Cardiac fibroblast (primary cell): ENCODE measurements around the gene TMEM14A.
"Not testable (repeated sequence)": the region's sequence is repeated elsewhere in the genome, so short reads cannot be mapped to it uniquely, and the experiment has no call there.

Experiments used
- DNase-seq, 2 donors: peaks; one replicate each; pipeline versions ENCODE4 v3.0.0 to v3.0.0-alpha.2; 2010; ENCODE audit warnings: low read depth in 2 of 2
- H3K4me3 ChIP-seq, 2 donors: replicated peaks in 1 of 2; 1 replicate in 1 of 2; 2 replicates in 1 of 2; pipeline ENCODE4 v1.5.1; 2011; ENCODE audit warnings: low read depth in 2 of 2, low read length in 2 of 2, mild to moderate bottlenecking in 2 of 2, moderate library complexity in 1 of 2
- CTCF ChIP-seq: IDR thresholded peaks from one replicate; pipeline ENCODE4 v1.5.1; 2011; ENCODE audit warnings: low read depth, mild to moderate bottlenecking, low read length, inconsistent platforms

TMEM14A gene

GRCh38 chr6:52671676-52672075 lies 763 bp downstream of the TMEM14A start:
- H3K4me3 ChIP-seq = peak overlapping the region; percentile 74 to 77
- no peak for DNase-seq
- no peak for TF ChIP-seq CTCF

DNA sequence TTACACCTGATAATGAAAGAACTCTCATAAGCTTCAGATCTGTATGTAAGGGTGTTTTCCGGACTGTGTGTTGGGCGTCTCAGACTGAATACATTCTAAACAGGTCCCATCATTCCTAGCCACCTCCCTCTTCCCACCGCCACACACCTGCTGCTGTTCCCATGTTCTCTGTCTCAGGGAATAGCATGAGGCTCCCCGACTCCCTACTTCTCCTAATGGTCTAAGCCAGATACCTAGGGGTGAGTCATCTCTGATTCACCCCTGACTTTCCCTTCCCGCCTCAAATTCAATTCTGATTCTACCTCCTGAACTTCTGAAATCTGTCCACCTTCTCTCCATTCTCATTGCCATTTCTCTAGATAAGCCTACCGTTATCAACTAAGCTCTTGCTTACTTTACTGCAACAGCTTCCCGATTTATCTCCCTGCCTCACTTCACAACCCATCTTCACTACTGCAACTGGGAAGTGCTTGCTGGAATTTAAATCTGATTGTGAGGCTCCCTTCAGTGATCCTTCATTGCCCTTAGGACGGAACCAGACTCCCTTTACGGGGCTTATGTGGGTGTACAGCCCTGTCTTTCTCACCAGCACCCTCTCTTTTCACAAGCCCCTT lies 1.6 kb downstream of the TMEM14A start:
- TF ChIP-seq CTCF = no peak
- no peak overlapping the region for H3K4me3 ChIP-seq
- peak in 1 of 2 donors; percentile 37 for DNase-seq

- H3K4me3 ChIP-seq = no peak overlapping the region
- no peak for DNase-seq
- no peak for TF ChIP-seq CTCF
These were observed 3.8 kb downstream of the TMEM14A start for GRCh38 chr6:52674666-52675065.

- no peak for TF ChIP-seq CTCF
- no peak overlapping the region for H3K4me3 ChIP-seq
- no peak for DNase-seq
These were observed 4.5 kb downstream of the TMEM14A start for GRCh38 chr6:52675372-52675771.

DNA sequence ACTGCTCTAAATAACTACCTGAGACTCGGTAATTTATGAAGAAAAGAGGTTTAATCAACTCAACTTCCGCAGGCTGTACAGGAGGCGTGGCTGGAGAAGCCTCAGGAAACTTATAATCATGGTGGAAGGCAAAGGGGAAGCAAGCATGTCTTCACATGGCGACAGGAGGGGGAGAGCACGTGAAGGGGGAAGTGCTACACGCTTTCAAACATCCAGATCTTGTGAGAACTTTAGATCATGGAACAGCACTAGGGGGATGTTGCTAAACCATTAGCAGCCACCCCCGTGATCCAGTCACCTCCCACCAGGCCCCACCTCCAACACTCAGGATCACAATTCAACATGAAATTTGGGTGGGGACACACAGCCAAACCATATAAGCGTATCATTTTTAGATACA lies 5.7 kb downstream of the TMEM14A start:
- H3K4me3 ChIP-seq, DNase-seq: not testable (repeated sequence)

- H3K4me3 ChIP-seq = no peak overlapping the region
- TF ChIP-seq CTCF = no peak
- DNase-seq = no peak
These were observed 10.5 kb downstream of the TMEM14A start for GRCh38 chr6:52681416-52681815.

- no peak for TF ChIP-seq CTCF
- H3K4me3 ChIP-seq = no peak overlapping the region
- DNase-seq = no peak
These were observed 16.2 kb downstream of the TMEM14A start for GRCh38 chr6:52686878-52687699.
